ENCODE measurements around the gene PCED1B. TPM values are rescaled to one million over a fixed set of nuclear protein-coding genes. Genes with fewer than 3 reads are reported as not detected.

The PCED1B gene, protein sequence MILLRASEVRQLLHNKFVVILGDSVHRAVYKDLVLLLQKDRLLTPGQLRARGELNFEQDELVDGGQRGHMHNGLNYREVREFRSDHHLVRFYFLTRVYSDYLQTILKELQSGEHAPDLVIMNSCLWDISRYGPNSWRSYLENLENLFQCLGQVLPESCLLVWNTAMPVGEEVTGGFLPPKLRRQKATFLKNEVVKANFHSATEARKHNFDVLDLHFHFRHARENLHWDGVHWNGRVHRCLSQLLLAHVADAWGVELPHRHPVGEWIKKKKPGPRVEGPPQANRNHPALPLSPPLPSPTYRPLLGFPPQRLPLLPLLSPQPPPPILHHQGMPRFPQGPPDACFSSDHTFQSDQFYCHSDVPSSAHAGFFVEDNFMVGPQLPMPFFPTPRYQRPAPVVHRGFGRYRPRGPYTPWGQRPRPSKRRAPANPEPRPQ
- 49.9 and 50.4 TPM in 2 replicates for total RNA-seq

DNA sequence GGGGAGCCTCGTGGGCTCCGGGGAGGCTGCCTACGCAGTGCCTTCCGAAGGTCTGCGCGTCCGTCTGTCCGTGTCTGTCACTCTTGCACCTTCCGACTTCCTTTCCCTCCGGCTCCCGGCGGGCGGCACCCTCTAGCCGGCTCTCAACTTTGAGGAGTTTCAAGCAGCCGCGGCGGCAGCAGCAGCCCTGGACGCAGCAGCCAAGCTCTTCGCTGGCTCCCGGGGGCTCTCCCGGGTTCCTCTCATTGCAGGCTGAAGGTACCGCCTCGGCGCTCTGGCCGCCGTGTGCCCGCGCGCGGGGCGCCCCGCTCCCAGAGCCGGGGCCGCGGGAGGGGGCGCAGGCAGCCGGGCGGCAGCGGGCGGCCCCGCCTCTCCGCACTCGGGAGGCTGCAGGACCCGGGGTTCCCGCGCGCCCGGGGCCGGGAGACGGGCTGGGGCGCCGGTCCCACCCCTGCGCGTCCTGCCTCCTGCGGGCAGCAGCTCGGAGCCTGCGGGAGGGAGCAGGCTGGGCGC lies at the start of gene PCED1B, which contains the start of gene AMIGO2:
TSS of gene PCED1B (plus strand) at position 154 of the 513 bp plus-strand sequence. CDS start 155,443 bp downstream, outside the sequence.
TSS of gene AMIGO2 (minus strand) at position 492 of the 513 bp plus-strand sequence. CDS start 957 bp downstream, outside the sequence.
- H3K36me3 Mint-ChIP-seq (ENCODE audit: low read depth) = peaks cover 33% of the 10 kb centered on the region
- H3K9me3 Mint-ChIP-seq = no peaks in the 10 kb centered on the region
- peak; percentile 57 for DNase-seq (ENCODE audit: low spot score)
- peaks cover 63% of the 10 kb centered on the region for H3K4me1 Mint-ChIP-seq (ENCODE audit: low read depth)
- peak within 1 kb of the TSS; percentile 97 for H3K4me3 Mint-ChIP-seq (ENCODE audit: low read depth)
- intact Hi-C loops (cut with micrococcal nuclease) = loop anchor here (2.0 kb wide), 1 partner anchor 227 kb away; no protein-coding TSS in a partner anchor
- no peaks in the 10 kb centered on the region for H3K27me3 Mint-ChIP-seq (ENCODE audit: low read depth)
- peak within 1 kb of the TSS; percentile 95 for H3K27ac Mint-ChIP-seq

DNA sequence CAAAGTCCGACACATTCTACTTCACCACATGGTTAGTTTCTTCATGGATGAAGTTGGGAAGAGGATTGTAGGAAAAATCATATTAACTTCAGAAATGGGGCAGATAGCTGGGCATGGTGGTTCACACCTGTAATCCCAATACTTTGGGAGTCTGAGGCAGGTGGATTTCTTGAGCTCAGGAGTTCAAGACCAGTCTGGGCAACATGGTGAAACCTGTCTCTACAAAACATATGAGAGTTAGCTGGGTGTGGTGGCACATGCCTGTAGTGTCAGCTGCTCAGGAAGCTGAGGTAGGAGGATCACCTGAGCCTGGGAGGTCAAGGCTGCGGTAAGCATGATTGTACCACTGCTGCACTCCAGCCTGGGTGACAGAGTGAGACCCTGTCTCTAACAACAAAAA lies 49.5 kb upstream of the PCED1B start:
- no peak overlapping the region for H3K27ac Mint-ChIP-seq
- intact Hi-C loops (cut with micrococcal nuclease) = loop anchor here (5.0 kb wide), 2 partner anchors 177 to 277 kb away; no protein-coding TSS in a partner anchor
- H3K27me3 Mint-ChIP-seq (ENCODE audit: low read depth) = peaks cover 9% of the 10 kb centered on the region
- peaks cover 13% of the 10 kb centered on the region for H3K4me1 Mint-ChIP-seq (ENCODE audit: low read depth)
- DNase-seq (ENCODE audit: low spot score) = no peak
- H3K4me3 Mint-ChIP-seq (ENCODE audit: low read depth) = no peak overlapping the region
- no peaks in the 10 kb centered on the region for H3K36me3 Mint-ChIP-seq (ENCODE audit: low read depth)
- no peaks in the 10 kb centered on the region for H3K9me3 Mint-ChIP-seq

GRCh38 chr12:47032644-47033043 lies 46.8 kb upstream of the PCED1B start:
- H3K9me3 Mint-ChIP-seq = no peaks in the 10 kb centered on the region
- H3K27ac Mint-ChIP-seq = no peak overlapping the region
- H3K27me3 Mint-ChIP-seq (ENCODE audit: low read depth) = peaks cover 2% of the 10 kb centered on the region
- H3K36me3 Mint-ChIP-seq (ENCODE audit: low read depth) = no peaks in the 10 kb centered on the region
- no peak overlapping the region for H3K4me3 Mint-ChIP-seq (ENCODE audit: low read depth)
- DNase-seq (ENCODE audit: low spot score) = no peak
- intact Hi-C loops (cut with micrococcal nuclease) = loop anchor here (1.0 to 5.0 kb wide), 4 partner anchors 175 to 654 kb away; no protein-coding TSS in a partner anchor
- peaks cover 13% of the 10 kb centered on the region for H3K4me1 Mint-ChIP-seq (ENCODE audit: low read depth)

- H3K9me3 Mint-ChIP-seq = no peaks in the 10 kb centered on the region
- intact Hi-C loops (cut with micrococcal nuclease) = loop anchor here (2.0 to 5.0 kb wide), 3 partner anchors 174 to 364 kb away; no protein-coding TSS in a partner anchor
- no peak overlapping the region for H3K4me3 Mint-ChIP-seq (ENCODE audit: low read depth)
- H3K36me3 Mint-ChIP-seq (ENCODE audit: low read depth) = no peaks in the 10 kb centered on the region
- peaks cover 13% of the 10 kb centered on the region for H3K4me1 Mint-ChIP-seq (ENCODE audit: low read depth)
- DNase-seq (ENCODE audit: low spot score) = no peak
- H3K27me3 Mint-ChIP-seq (ENCODE audit: low read depth) = peaks cover 2% of the 10 kb centered on the region
- no peak overlapping the region for H3K27ac Mint-ChIP-seq
These were observed 46.3 kb upstream of the PCED1B start for GRCh38 chr12:47033081-47033480.

DNA sequence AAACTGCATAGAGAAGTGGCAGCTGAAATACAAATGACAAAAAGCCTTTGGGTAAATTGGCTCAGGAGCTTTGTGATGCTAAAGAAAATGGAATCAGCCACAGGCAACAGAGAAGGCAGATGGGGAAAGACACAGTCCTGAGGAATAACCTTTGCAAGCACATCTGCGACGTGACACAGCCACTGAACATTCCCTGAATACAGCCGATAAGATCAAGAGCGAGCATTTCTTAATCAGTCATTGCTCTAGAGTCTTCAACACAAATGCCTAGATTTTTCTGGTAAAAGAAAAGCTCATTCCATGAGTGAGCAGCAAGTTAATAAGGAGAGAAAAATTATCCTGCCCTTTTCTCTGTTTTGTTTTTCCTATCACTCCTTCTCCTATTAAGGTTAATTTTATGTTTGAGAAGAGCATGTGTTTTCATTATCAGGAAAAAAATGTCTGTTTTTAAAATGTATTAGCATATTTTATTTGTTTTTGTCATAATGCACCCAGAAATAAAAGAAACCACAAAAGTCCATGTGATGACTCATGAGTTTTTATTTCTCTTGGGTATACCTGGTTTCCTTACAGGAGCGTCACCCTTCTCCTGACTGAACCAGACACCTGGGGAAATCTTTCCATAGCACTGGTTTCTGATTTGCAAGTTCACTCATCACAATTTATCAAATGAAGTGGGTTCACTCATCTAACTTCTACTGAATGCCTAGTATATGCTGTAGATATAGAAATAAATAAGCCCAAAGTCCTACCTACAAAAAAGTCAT lies 45.4 kb upstream of the PCED1B start:
- intact Hi-C loops (cut with micrococcal nuclease) = loop anchor here (2.0 to 5.0 kb wide), 3 partner anchors 173 to 363 kb away; no protein-coding TSS in a partner anchor
- no peak overlapping the region for H3K27ac Mint-ChIP-seq

DNA sequence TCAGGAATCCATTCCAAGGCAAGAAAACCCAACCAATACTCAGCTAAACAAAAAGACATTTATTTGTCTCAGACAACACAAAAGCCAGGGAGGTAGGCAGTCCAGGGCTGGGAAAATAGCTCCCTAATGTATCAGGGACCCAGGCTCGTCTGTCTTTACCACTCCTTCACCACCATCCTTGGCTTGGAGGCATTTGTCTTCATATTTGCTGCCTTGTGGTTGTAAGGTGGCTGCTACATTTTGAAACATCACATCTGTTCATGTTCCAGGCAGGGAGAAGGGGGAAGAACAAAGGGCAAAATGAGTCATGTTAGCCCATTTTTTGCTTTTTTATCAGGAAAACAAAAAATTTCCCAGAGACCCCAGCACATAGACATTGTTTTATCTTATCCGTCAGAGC lies 44.8 kb upstream of the PCED1B start:
- Mint-ChIP-seq H3K36me3 (ENCODE audit: low read depth) (no peaks in the 10 kb centered on the region), H3K27ac (no peak overlapping the region), H3K4me1 (ENCODE audit: low read depth) (peaks cover 16% of the 10 kb centered on the region), H3K4me3 (ENCODE audit: low read depth) (no peak overlapping the region), H3K27me3 (ENCODE audit: low read depth) (peaks cover 3% of the 10 kb centered on the region), H3K9me3 (no peaks in the 10 kb centered on the region)
- intact Hi-C loops (cut with micrococcal nuclease) = loop anchor here (5.0 kb wide), 2 partner anchors 173 to 273 kb away; no protein-coding TSS in a partner anchor
- DNase-seq (ENCODE audit: low spot score) = no peak

More for the DNA sequence above, 45.4 kb upstream of the PCED1B start:
- Mint-ChIP-seq H3K4me1 (ENCODE audit: low read depth) (peaks cover 17% of the 10 kb centered on the region), H3K36me3 (ENCODE audit: low read depth) (no peaks in the 10 kb centered on the region), H3K27me3 (ENCODE audit: low read depth) (peaks cover 2% of the 10 kb centered on the region), H3K4me3 (ENCODE audit: low read depth) (no peak overlapping the region), H3K9me3 (no peaks in the 10 kb centered on the region)
- no peak for DNase-seq (ENCODE audit: low spot score)

GRCh38 chr12:47035484-47035883 lies 43.9 kb upstream of the PCED1B start:
- H3K27ac Mint-ChIP-seq = no peak overlapping the region
- H3K9me3 Mint-ChIP-seq = no peaks in the 10 kb centered on the region
- intact Hi-C loops (cut with micrococcal nuclease) = no loop called here
- peaks cover 16% of the 10 kb centered on the region for H3K4me1 Mint-ChIP-seq (ENCODE audit: low read depth)
- no peak for DNase-seq (ENCODE audit: low spot score)
- no peak overlapping the region for H3K4me3 Mint-ChIP-seq (ENCODE audit: low read depth)
- H3K27me3 Mint-ChIP-seq (ENCODE audit: low read depth) = peaks cover 3% of the 10 kb centered on the region
- H3K36me3 Mint-ChIP-seq (ENCODE audit: low read depth) = no peaks in the 10 kb centered on the region

GRCh38 chr12:47038270-47038748 lies 41.1 kb upstream of the PCED1B start:
- DNase-seq (ENCODE audit: low spot score) = no peak
- Mint-ChIP-seq H3K4me1 (ENCODE audit: low read depth) (peaks cover 12% of the 10 kb centered on the region), H3K27ac (no peak overlapping the region), H3K4me3 (ENCODE audit: low read depth) (no peak overlapping the region), H3K27me3 (ENCODE audit: low read depth) (peaks cover 1% of the 10 kb centered on the region), H3K9me3 (peaks cover 8% of the 10 kb centered on the region), H3K36me3 (ENCODE audit: low read depth) (no peaks in the 10 kb centered on the region)
- intact Hi-C loops (cut with micrococcal nuclease) = no loop called here

DNA sequence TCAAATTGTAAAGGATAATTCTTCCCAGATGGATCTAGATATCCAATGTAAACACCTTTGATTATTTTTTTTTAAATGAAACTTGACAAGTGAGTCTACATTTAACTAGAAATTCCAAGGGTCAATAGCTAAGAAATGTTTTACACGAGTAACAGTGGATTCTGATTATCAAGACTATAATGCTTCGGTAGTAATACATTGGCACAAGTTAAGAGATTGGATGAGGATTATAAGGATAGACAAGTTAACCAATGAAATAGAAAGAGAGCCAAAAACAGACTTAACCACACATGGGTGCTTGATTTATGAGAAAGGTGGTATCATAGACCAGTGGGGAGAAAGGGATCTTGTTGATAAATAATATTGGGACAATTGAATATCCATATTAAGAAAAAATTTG lies 40.3 kb upstream of the PCED1B start:
- no peak for DNase-seq (ENCODE audit: low spot score)
- Mint-ChIP-seq H3K4me1 (ENCODE audit: low read depth) (peaks cover 6% of the 10 kb centered on the region), H3K27ac (no peak overlapping the region), H3K9me3 (peaks cover 8% of the 10 kb centered on the region), H3K27me3 (ENCODE audit: low read depth) (peaks cover 1% of the 10 kb centered on the region), H3K36me3 (ENCODE audit: low read depth) (no peaks in the 10 kb centered on the region), H3K4me3 (ENCODE audit: low read depth) (no peak overlapping the region)
- intact Hi-C loops (cut with micrococcal nuclease) = no loop called here

DNA sequence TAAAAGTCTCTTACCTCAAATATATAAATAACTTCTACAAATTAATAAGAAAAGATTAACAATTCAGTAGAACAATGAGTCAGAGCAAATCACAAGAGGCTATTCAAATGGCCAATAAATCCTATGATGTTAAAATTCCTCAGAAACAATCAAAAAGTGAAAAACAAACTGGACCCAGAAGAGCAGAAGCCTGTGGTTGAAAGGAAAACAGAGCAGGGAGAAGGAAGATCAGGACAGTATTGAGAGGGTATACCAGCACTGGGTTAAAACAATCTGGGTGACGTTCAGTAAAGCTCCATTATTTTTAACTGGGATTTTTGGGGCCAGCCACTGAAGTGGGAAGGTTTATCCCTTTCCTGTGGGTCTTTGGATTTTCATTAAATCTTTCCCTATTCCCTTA lies 39.7 kb upstream of the PCED1B start:
- Mint-ChIP-seq H3K4me1 (ENCODE audit: low read depth) (peaks cover 4% of the 10 kb centered on the region), H3K36me3 (ENCODE audit: low read depth) (no peaks in the 10 kb centered on the region), H3K27me3 (ENCODE audit: low read depth) (peaks cover 1% of the 10 kb centered on the region), H3K27ac (no peak overlapping the region), H3K4me3 (ENCODE audit: low read depth) (no peak overlapping the region), H3K9me3 (peaks cover 8% of the 10 kb centered on the region)
- intact Hi-C loops (cut with micrococcal nuclease) = no loop called here
- DNase-seq (ENCODE audit: low spot score) = no peak

- DNase-seq (ENCODE audit: low spot score) = no peak
- no peak overlapping the region for H3K27ac Mint-ChIP-seq
- peaks cover 4% of the 10 kb centered on the region for H3K4me1 Mint-ChIP-seq (ENCODE audit: low read depth)
- H3K27me3 Mint-ChIP-seq (ENCODE audit: low read depth) = peaks cover 9% of the 10 kb centered on the region
- H3K36me3 Mint-ChIP-seq (ENCODE audit: low read depth) = no peaks in the 10 kb centered on the region
- H3K4me3 Mint-ChIP-seq (ENCODE audit: low read depth) = no peak overlapping the region
- intact Hi-C loops (cut with micrococcal nuclease) = no loop called here
- peaks cover 8% of the 10 kb centered on the region for H3K9me3 Mint-ChIP-seq
These were observed 38.1 kb upstream of the PCED1B start for GRCh38 chr12:47041327-47041726.

DNA sequence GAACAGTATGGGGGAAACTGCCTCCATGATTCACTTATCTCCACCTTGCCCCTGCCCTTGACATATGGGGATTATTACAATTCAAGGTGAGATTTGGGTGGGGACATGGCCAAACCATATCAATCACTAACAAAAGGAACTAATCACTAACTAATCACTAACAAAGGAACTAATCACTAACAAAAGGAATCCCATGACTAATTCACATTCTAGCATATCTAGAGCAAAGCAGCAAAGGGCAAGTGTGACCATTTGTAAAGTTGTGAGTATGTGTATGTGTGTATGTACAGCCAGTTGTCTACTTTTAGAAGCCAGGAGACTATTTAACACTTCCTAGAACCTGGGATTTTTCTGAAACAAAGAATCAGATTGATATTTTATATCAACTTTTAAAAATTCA lies 30.9 kb upstream of the PCED1B start:
- DNase-seq (ENCODE audit: low spot score) = no peak
- Mint-ChIP-seq H3K4me1 (ENCODE audit: low read depth) (no peaks in the 10 kb centered on the region), H3K9me3 (peaks cover 14% of the 10 kb centered on the region), H3K27me3 (ENCODE audit: low read depth) (peaks cover 14% of the 10 kb centered on the region), H3K4me3 (ENCODE audit: low read depth) (no peak overlapping the region), H3K27ac (no peak overlapping the region), H3K36me3 (ENCODE audit: low read depth) (peaks cover 7% of the 10 kb centered on the region)
- intact Hi-C loops (cut with micrococcal nuclease) = no loop called here

Measured in activated T-helper 2 cell treated with anti-CD3 and anti-CD28 coated beads, Interferon-gamma antibody, Interleukin-2, Interleukin-4, amounts not matched to agents 10 μg/mL and 5 μg/mL and 100 μg/mL, durations not matched to agents 14 hours and 24 hours and 36 hours (primary cell).